GM18858 (cell line): ENCODE measurements around the gene B3GNT5.

Source experiments
- ATAC-seq: cut with Tn5 transposase; IDR thresholded peaks from one replicate; pipeline ENCODE4 v1.9.1; 2021; ENCODE audit not compliant: unreplicated experiment

The B3GNT5 gene

DNA sequence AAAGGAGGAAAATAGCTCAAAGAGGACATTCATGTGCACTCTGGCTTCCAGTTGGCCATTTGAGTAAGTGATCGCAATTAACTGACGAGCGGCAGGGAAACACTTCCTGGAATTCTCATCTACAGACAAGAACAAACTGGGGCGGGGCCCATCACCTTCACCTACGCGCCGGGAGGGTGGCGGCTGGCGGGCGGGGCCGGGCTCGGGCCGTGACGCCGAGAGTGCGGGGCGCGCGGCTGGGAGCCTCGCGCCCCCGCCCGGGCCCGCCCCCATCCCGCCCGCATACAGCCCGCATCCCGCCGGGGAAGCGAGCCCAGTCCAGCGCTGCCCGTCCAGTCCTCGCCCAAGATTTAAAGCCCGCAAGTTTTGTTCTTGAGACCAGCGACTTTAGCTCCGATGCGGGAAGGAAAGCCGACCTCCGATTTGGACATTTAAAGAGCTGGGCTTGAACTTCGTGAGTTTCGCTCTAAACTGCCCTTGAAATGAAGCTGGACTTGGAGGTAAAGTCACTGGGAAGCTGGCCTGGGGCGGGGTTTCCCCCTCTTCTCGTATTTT is at the start of gene B3GNT5:
Gene B3GNT5 (plus strand): TSS at position 281 of the 555 bp plus-strand sequence. CDS start 16,546 bp downstream, outside the sequence.
- ATAC-seq = no peak

DNA sequence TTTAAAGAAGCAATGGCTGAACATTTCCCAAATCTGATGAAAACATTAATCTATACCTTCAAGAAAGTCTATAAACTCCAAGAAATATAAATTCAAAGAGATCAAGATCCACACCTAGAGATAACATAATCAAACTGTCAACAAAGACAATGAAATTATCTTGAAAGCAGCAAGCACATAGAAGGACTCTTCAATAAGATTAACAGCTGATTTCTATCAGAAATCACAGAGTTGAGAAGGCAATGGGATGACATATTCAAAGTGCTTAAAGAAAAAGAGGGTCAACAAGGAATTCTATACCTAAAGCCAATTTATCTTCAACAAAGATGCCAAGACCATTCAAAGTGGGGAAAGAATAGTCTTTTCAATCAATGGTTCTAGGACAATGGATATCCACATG is 49.4 kb upstream of the B3GNT5 start:
- ATAC-seq = no peak

DNA sequence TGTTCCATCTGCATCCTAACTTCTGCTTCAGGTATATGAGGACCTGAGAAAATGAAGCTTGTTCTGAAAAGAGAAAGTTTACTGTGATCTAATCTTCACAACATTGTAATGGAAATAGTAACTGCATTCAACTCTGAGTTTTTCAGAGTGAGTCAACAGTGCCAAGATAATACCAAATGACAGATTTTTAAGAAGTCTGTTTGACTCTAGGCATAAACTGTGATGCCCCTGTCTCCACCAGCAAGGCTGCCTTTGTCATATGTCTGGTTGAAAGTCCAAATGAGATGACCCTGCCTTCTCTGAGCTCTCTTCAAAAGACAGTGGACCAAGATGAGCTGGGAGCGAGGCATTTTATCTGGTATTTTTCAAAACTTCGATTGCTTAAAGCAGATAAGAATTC is 44.8 kb upstream of the B3GNT5 start:
- no peak for ATAC-seq

GRCh38 chr3:183208800-183209199 is 44.3 kb upstream of the B3GNT5 start:
- ATAC-seq = no peak

DNA sequence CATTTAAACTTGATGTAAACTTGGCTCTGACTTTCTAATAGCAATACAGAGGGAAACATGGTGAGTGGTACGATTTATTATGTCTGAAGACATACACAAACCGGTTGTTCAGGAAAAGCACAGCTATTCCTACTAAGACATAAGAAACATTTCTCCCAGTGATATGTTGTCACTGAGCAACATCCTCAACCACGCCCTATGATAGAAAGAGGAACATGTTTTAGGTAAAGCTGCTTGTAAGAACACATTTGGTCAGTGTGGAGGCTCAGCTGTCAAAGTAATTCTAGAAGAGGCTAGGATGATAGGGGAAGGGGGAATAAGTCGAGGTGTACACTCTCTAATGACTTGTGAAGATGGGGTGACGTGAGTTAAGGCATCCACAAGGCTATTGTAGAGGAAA is 42.7 kb upstream of the B3GNT5 start:
- ATAC-seq = no peak

DNA sequence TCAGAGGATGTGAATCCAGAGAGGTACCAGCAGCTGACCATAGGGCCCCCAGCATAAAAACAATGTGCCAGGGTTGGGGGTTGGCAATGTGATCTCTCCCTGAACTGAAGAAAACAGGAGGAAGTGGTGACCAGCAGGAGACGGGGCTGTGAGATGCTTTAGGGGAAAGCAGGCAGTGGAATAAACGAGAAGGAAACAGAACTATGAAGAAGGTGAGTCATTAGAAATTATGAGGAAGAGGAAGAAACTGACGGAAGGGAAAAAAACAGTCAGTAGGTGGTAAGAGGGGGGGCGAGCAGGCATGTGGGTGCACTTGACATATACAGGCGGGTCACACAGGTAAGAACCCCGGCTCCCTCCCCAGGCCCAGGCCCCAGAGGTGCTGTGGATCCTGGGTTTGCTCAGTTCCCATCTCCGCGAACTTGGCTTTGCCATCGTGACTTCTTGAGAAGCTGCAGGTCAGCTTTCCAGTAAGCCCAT is 42.2 kb upstream of the B3GNT5 start:
- ATAC-seq = no peak

GRCh38 chr3:183211352-183211751 is 41.7 kb upstream of the B3GNT5 start:
- no peak for ATAC-seq

DNA sequence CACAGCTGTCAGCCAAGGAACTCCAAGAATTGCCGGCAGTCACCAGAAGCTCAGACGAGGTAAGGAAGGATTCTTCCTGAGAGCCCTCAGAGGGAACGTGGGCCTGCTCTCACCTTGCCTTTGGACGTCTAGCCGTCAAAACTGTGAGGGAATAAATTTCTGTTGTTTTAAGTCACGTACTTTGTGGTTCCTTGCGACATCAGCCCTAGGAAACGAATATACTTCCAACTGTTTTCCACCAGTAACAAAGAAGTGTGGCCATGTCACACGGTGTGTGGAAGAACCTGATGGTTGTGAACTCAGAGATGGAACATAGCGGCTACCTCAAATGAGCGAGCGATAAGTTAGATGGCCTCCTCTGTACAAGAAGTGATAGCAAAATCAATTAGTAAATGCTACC is 41.0 kb upstream of the B3GNT5 start:
- ATAC-seq = no peak

DNA sequence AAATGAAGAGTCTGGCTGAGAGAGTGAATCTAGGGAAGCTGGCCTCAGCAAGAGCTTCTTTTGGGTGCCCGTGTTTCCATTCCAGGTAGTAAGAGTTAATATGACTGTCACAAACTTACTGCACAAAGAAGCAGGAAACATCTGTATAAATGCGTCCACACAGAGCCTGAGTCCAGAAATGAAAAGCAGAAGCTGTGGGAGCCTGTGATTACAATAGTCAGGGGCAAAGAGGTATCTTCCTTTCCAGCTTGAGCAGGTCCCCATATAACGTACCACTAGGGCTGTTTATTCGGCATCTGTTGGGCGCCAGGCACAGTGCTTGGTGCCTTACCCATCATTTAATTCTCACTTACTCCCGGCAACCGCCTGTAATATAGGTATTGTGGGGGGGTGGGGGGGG is 40.5 kb upstream of the B3GNT5 start:
- ATAC-seq = no peak

DNA sequence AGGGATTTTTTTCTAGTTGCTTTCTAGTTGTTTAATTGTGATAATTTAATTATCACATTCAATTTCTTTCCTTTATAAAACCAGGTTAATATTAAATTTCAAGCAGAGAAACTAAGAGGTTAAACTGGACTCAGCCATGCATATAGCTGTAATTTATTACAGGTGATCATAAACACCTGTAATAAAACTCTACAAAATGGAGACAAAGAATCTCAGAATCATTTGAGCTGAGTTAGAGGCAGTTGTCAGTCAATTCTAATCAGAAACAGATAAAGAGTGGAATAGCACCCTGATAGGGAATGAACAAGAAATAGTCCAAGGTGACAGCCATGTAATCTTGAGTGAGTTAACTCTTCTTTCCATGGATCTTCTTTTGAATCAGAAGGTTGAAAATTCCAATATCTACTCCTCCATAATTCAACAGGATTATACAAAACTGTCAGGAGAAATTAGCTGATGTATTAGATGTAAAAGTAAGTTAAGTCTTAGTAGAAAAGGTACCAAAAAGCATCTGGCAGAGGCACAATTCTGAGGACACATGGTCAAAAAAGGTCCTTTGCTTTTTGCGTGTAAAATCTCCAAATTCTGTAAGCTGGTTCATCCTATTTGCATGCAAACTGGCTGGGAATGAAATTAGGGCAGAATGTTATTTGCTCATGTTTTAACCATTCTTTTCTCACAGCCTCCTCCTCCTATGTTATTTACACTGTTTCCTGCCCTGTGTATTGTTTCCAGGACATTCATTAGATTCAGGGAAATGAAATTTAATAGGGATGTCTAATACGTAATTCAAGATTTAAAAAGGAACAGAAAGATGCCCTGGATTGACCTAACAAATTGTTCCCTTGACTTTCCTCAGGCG is 39.4 kb upstream of the B3GNT5 start:
- ATAC-seq = no peak

GRCh38 chr3:183214277-183214612 is 38.8 kb upstream of the B3GNT5 start:
- no peak for ATAC-seq

GRCh38 chr3:183215591-183216202 is 37.4 kb upstream of the B3GNT5 start:
- no peak for ATAC-seq

GRCh38 chr3:183217548-183218332 is 35.3 kb upstream of the B3GNT5 start:
- no peak for ATAC-seq

- ATAC-seq = no peak
These were observed 34.2 kb upstream of the B3GNT5 start for GRCh38 chr3:183218826-183219225.

DNA sequence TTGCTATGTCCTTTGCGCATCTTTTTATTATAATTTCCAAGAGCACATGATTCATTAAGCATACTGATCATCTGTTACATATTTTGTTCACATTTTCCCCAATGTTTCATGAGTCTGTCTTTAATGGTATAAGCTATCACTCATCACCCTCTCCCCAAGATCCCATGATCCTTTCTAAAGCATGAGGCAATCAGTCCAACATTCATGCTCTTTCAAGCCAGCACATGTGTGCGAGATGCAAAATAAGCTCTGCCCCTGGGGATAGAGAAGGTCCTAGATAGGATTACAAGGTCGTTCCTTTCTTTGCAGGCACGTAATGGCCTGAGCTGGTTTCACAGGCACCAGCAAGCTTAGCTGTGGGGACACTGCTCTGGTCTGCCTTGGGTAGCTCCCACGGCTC is 32.2 kb upstream of the B3GNT5 start:
- no peak for ATAC-seq

DNA sequence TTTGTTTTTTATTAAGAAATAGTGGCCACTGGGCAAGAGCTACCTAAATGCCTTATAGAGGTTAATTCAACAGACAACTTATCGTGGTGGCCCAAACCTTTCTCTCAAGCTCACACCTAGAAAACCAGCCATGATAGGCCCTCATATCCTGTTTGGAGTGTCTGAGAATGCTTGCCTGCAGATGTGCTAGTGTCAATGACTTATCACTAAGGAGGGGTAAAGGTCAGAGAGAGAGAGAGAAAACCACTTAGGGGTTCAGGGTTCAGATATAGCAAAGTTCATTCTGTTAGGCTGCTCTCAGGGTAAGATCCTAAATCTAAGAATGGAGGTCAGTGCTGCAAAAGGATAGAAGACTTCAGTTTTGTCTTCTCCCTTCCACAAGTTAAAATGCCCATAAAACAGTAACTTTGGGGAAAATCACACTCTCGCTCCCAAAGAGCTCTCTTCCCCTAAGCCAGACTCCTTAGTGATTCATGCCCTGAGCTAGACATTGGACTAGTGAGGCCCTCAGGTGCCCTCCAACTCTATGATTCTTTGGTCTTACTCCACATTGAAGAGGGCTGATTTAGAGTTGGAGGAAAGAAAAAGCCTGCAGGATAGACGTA is 30.3 kb upstream of the B3GNT5 start:
- no peak for ATAC-seq

- ATAC-seq = no peak
These were observed 28.7 kb upstream of the B3GNT5 start for GRCh38 chr3:183224180-183224970.

DNA sequence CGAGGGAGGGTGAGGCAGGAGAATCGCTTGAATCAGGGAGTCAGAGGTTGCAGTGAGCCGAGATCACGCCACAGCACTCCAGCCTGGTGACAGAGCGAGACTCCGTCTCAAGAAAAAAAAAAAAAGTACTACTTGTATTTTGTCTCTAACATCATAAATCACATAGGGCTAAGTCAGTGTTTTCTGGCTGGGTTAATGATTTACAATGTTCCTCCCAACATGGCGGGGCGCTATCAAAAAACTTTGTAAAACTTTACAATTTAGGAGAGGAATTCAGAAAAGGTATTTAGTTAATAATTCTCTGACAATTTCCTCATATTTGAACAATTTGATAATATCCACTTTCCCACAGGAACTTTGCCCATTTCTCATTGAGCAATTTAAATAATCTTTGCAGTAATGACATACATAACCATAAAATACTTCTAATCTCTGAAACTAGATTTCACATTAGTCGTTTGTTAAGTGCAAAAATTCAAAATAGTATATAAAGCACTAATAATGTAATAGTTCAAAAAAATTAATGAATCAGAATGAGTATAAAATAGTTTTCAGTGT is 26.6 kb upstream of the B3GNT5 start:
- ATAC-seq = no peak

DNA sequence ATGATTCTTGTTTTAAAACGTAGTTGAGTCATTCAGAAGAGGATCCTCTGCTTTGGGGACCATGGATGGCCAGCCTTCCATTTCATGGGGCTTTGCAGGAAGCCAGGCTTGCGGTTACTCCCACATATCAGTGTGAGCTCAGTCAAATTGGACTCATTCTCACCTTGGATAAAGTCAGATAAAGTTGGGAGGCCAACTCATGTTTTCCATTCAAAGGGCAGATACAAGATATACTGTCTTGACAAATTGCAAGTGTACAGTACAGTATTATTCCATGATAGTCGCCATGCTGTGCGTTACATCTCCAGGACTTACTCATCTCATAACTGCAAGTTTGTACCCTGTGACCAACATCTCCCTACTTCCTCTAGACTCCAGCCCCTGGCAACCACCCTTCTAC is 25.5 kb upstream of the B3GNT5 start:
- ATAC-seq = no peak

- no peak for ATAC-seq
These were observed 23.9 kb upstream of the B3GNT5 start for GRCh38 chr3:183229178-183229577.
